HepG2 (cell line): Measurements from ENCODE around the gene PLEKHG5. TPM values are rescaled to one million over a fixed set of nuclear protein-coding genes. Genes with fewer than 3 reads are reported as not detected.

ENCODE experiments used
- ATF7-NPFF ChIP-seq: sonication (generic); formaldehyde crosslinking; IDR thresholded peaks from 2 replicates; pipeline ENCODE4 v1.8.1; 2023; ENCODE audit warnings: mild to moderate bottlenecking, low read depth, missing genetic modification reagents, moderate library complexity
- EED ChIP-seq: sonication (generic); formaldehyde crosslinking; IDR thresholded peaks from 2 replicates; pipeline ENCODE4 v1.5.0; 2020; ENCODE audit warnings: mild to moderate bottlenecking, missing genetic modification reagents
- NRL ChIP-seq: sonication (generic); formaldehyde crosslinking; IDR thresholded peaks from 2 replicates; pipeline ENCODE4 v1.5.0; 2020; ENCODE audit warnings: missing genetic modification reagents, mild to moderate bottlenecking, moderate library complexity, borderline replicate concordance
- PITX1 ChIP-seq: sonication (generic); formaldehyde crosslinking; IDR thresholded peaks from 2 replicates; pipeline ENCODE4 v1.5.1; 2020; ENCODE audit warnings: mild to moderate bottlenecking, missing genetic modification reagents
- TAF1 ChIP-seq: sonication (generic); formaldehyde crosslinking; IDR thresholded peaks from 2 replicates; pipeline ENCODE4 v1.4.0; 2020; ENCODE audit warnings: missing genetic modification reagents
- ZNF430 ChIP-seq: sonication (generic); formaldehyde crosslinking; IDR thresholded peaks from 2 replicates; pipeline ENCODE4 v1.9.0; 2021; ENCODE audit warnings: mild to moderate bottlenecking, missing genetic modification reagents
- ZNF772 ChIP-seq: sonication (generic); formaldehyde crosslinking; IDR thresholded peaks from 2 replicates; pipeline ENCODE4 v1.5.0; 2020; ENCODE audit warnings: mild to moderate bottlenecking, missing genetic modification reagents
- ZSCAN9 ChIP-seq: IDR thresholded peaks from 2 replicates; pipeline ENCODE4 v1.6.1; 2016; ENCODE audit warnings: borderline replicate concordance
- polyA plus RNA-seq, 8 experiments: library from polyadenylated mRNA; depleted of rRNA in 3 of 8; stranded (reverse) in 7 of 8; unstranded in 1 of 8; fragments of >200 nt; fragmentation: Illumina TruSeq in 4 of 8; extraction: Trizol in 4 of 8; gene quantifications; 2 replicates each; pipeline versions ENCODE4 v1.2.1 to v1.2.3, GENCODE V29; 2011 to 2016; ENCODE audit warnings: low read depth in 4 of 8, missing spikeins in 1 of 8, mixed read lengths in 1 of 8; ENCODE audit not compliant: insufficient read depth in 1 of 8
- total RNA-seq, 5 experiments: library from RNA; depleted of rRNA; stranded (reverse); fragments of >200 nt; fragmentation: Illumina TruSeq; extraction: Trizol; gene quantifications; 2 replicates each; pipeline ENCODE4 v1.2.3, GENCODE V29; 2016; ENCODE audit warnings: low read depth in 1 of 5
- TF ChIP-seq, protein P1 (sequence below): sonication (generic); formaldehyde crosslinking; IDR thresholded peaks from 2 replicates; pipeline ENCODE4 v1.4.0; 2020; ENCODE audit warnings: missing genetic modification reagents, mild to moderate bottlenecking, borderline replicate concordance
- TF ChIP-seq, protein P2 (sequence below): sonication (generic); formaldehyde crosslinking; IDR thresholded peaks from 2 replicates; pipeline ENCODE4 v1.4.0; 2020; ENCODE audit warnings: missing genetic modification reagents
- TF ChIP-seq, protein P3 (sequence below): sonication (generic); formaldehyde crosslinking; IDR thresholded peaks from 2 replicates; pipeline ENCODE4 v1.5.1; 2020; ENCODE audit warnings: mild to moderate bottlenecking, missing genetic modification reagents, moderate library complexity
- TF ChIP-seq, protein P4 (sequence below): sonication (generic); formaldehyde crosslinking; IDR thresholded peaks from 2 replicates; pipeline ENCODE4 v1.4.0; 2020; ENCODE audit warnings: mild to moderate bottlenecking, missing genetic modification reagents

The PLEKHG5 gene
- total and polyA plus RNA-seq, 2 of the 13 experiments (the other 11 are each of a cell fraction or from before 2014, with no cell fraction given), result 1.9 to 3.5 TPM

DNA sequence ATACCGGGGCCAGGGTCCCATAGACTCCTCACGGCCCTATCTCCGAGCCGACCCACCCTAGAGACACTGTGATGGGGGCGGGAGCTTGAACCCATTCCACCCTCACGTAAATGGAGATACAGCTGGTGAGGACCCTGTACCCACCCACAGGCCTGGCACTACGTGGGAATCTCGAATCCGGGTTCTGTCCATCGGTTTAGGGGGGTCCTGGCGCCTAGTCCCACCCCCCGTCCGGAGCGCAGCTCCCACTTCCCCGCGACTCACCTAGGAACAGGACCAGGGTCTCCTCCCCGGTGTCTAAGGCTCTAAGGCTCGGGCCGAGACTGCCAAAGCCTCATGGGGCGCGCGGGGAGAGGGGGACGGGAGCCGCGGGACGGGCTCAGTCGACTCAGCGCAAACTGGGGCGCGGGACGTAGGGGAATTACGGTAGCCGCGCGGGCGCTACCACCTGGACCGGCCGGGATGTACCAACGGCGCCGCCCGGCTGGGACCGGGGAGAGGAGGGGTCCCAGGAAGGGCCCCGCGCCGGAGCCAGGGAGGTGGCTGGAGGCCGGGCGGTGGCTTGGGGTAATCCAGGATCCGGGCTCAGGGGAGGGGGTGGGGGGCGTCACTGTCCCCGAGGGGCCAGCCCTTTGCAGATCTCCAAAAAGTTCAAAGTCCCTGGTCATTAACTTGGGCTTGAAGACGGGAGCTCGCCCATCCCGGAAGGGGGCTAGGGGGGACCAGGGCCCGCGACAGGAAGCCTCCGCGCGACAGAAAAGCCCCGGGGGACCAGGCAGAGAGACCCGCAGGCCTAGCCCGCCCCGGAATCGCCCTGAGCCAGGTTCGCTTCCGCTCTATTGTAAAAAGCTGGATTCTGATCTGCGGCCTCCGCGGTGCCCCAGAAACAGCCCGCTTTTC lies 1.0 kb downstream of the PLEKHG5 start (continued):
- TF ChIP-seq, protein P1, sequence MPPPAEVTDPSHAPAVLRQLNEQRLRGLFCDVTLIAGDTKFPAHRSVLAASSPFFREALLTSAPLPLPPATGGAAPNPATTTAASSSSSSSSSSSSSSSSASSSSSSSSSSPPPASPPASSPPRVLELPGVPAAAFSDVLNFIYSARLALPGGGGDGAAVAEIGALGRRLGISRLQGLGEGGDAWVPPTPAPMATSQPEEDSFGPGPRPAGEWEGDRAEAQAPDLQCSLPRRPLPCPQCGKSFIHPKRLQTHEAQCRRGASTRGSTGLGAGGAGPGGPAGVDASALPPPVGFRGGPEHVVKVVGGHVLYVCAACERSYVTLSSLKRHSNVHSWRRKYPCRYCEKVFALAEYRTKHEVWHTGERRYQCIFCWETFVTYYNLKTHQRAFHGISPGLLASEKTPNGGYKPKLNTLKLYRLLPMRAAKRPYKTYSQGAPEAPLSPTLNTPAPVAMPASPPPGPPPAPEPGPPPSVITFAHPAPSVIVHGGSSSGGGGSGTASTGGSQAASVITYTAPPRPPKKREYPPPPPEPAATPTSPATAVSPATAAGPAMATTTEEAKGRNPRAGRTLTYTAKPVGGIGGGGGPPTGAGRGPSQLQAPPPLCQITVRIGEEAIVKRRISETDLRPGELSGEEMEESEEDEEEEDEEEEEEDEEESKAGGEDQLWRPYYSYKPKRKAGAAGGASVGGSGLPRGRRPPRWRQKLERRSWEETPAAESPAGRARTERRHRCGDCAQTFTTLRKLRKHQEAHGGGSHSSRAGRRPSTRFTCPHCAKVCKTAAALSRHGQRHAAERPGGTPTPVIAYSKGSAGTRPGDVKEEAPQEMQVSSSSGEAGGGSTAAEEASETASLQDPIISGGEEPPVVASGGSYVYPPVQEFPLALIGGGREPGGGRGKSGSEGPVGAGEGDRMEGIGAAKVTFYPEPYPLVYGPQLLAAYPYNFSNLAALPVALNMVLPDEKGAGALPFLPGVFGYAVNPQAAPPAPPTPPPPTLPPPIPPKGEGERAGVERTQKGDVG (CRISPR knock-in tag), result no peak
- TF ChIP-seq ZNF430 (CRISPR knock-in tag) (peak; percentile 27; the same call in 1 of the 2 replicates), ZSCAN9 (CRISPR knock-in tag) (no peak), ATF7-NPFF (CRISPR knock-in tag) (peak; percentile 63; the same call in 1 of the 2 replicates), PITX1 (CRISPR knock-in tag) (peak; percentile 47; the same call in 1 of the 2 replicates), ZNF772 (peak; percentile 78; the same call in 1 of the 2 replicates), NRL (CRISPR knock-in tag) (peak; percentile 73; the same call in 1 of the 2 replicates), EED (CRISPR knock-in tag) (peak; percentile 73; the same call in 1 of the 2 replicates), TAF1 (CRISPR knock-in tag) (peak; percentile 69)
- TF ChIP-seq, protein P2, sequence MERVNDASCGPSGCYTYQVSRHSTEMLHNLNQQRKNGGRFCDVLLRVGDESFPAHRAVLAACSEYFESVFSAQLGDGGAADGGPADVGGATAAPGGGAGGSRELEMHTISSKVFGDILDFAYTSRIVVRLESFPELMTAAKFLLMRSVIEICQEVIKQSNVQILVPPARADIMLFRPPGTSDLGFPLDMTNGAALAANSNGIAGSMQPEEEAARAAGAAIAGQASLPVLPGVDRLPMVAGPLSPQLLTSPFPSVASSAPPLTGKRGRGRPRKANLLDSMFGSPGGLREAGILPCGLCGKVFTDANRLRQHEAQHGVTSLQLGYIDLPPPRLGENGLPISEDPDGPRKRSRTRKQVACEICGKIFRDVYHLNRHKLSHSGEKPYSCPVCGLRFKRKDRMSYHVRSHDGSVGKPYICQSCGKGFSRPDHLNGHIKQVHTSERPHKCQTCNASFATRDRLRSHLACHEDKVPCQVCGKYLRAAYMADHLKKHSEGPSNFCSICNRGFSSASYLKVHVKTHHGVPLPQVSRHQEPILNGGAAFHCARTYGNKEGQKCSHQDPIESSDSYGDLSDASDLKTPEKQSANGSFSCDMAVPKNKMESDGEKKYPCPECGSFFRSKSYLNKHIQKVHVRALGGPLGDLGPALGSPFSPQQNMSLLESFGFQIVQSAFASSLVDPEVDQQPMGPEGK (CRISPR knock-in tag), result peak; percentile 71
- TF ChIP-seq, protein P3, sequence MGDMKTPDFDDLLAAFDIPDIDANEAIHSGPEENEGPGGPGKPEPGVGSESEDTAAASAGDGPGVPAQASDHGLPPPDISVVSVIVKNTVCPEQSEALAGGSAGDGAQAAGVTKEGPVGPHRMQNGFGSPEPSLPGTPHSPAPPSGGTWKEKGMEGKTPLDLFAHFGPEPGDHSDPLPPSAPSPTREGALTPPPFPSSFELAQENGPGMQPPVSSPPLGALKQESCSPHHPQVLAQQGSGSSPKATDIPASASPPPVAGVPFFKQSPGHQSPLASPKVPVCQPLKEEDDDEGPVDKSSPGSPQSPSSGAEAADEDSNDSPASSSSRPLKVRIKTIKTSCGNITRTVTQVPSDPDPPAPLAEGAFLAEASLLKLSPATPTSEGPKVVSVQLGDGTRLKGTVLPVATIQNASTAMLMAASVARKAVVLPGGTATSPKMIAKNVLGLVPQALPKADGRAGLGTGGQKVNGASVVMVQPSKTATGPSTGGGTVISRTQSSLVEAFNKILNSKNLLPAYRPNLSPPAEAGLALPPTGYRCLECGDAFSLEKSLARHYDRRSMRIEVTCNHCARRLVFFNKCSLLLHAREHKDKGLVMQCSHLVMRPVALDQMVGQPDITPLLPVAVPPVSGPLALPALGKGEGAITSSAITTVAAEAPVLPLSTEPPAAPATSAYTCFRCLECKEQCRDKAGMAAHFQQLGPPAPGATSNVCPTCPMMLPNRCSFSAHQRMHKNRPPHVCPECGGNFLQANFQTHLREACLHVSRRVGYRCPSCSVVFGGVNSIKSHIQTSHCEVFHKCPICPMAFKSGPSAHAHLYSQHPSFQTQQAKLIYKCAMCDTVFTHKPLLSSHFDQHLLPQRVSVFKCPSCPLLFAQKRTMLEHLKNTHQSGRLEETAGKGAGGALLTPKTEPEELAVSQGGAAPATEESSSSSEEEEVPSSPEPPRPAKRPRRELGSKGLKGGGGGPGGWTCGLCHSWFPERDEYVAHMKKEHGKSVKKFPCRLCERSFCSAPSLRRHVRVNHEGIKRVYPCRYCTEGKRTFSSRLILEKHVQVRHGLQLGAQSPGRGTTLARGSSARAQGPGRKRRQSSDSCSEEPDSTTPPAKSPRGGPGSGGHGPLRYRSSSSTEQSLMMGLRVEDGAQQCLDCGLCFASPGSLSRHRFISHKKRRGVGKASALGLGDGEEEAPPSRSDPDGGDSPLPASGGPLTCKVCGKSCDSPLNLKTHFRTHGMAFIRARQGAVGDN (CRISPR knock-in tag), result peak; percentile 67
- TF ChIP-seq, protein P4, sequence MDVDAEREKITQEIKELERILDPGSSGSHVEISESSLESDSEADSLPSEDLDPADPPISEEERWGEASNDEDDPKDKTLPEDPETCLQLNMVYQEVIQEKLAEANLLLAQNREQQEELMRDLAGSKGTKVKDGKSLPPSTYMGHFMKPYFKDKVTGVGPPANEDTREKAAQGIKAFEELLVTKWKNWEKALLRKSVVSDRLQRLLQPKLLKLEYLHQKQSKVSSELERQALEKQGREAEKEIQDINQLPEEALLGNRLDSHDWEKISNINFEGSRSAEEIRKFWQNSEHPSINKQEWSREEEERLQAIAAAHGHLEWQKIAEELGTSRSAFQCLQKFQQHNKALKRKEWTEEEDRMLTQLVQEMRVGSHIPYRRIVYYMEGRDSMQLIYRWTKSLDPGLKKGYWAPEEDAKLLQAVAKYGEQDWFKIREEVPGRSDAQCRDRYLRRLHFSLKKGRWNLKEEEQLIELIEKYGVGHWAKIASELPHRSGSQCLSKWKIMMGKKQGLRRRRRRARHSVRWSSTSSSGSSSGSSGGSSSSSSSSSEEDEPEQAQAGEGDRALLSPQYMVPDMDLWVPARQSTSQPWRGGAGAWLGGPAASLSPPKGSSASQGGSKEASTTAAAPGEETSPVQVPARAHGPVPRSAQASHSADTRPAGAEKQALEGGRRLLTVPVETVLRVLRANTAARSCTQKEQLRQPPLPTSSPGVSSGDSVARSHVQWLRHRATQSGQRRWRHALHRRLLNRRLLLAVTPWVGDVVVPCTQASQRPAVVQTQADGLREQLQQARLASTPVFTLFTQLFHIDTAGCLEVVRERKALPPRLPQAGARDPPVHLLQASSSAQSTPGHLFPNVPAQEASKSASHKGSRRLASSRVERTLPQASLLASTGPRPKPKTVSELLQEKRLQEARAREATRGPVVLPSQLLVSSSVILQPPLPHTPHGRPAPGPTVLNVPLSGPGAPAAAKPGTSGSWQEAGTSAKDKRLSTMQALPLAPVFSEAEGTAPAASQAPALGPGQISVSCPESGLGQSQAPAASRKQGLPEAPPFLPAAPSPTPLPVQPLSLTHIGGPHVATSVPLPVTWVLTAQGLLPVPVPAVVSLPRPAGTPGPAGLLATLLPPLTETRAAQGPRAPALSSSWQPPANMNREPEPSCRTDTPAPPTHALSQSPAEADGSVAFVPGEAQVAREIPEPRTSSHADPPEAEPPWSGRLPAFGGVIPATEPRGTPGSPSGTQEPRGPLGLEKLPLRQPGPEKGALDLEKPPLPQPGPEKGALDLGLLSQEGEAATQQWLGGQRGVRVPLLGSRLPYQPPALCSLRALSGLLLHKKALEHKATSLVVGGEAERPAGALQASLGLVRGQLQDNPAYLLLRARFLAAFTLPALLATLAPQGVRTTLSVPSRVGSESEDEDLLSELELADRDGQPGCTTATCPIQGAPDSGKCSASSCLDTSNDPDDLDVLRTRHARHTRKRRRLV (CRISPR knock-in tag), result peak; percentile 3; the same call in 1 of the 2 replicates
